Kidney capillary endothelial cell (primary cell): ENCODE results near the gene PTPRT.

ENCODE experiments used
- DNase-seq: peaks from one replicate; pipeline ENCODE4 v3.0.0-alpha.2; 2018; ENCODE audit warnings: low spot score

PTPRT gene

GRCh38 chr20:42714298-42715141 is 475.2 kb downstream of the PTPRT start:
- no peak for DNase-seq

DNA sequence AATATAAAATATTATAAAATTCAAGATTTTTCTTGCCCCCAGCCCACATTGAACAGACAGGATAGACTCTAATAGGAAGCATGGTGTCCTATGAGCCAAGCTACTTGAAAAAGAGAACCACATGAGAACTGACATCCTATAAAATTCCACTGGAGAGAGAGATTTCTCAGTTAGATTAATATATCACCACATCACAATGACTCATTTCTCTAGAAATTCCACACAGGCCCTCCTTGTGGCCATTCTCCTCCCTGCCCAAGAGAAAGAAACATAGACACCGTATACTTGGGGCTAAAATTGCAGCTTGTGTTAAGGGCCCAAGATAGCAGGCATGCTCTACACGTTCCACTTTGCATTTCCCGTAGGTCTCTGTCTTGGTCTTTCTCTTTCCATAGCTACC is 481.4 kb downstream of the PTPRT start:
- no peak for DNase-seq

DNA sequence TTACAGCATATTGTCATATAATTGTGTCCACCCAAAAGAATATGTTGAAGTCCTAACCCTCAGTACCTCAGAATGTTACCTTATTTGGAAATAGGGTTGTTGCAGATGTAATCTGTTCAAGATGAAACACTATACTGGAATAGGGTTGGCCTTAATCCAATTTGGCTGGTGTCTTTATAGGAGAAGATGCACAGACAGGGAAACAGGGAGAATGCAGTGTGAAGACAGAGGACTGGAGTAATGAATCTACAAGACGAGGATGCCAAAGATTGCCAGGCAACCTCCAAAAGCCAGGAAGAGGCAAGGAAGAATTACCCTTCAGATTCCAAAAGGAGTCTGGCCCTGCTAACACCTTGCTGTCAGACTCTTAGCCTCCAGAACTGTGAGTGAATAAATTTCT is 482.9 kb downstream of the PTPRT start:
- DNase-seq: no peak

- DNase-seq: no peak
These were observed 484.2 kb downstream of the PTPRT start for GRCh38 chr20:42705550-42705949.

DNA sequence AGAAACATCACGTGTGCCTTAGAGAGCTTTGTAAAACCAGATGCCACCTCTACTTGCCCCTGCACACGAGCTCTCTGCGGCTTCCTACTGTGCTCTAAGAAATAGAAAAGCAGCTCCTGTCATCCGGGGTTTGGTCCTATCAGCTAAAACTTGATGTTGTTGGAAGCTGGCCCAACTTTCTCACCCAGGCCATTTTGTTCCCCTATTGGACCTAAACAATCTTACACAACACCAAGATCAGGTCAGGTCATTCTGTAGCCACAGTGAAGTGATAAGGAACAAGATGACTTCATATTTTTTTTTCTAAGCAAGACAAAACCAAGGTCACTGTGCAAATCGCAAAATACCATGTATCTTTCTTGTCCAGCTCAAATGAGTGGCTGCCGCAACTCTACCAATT is 486.0 kb downstream of the PTPRT start:
- no peak for DNase-seq

GRCh38 chr20:42701948-42702347 is 487.8 kb downstream of the PTPRT start:
- no peak for DNase-seq

- DNase-seq: no peak
These were observed 489.3 kb downstream of the PTPRT start for GRCh38 chr20:42700372-42700771.

GRCh38 chr20:42697962-42698361 is 491.7 kb downstream of the PTPRT start:
- DNase-seq: no peak

DNA sequence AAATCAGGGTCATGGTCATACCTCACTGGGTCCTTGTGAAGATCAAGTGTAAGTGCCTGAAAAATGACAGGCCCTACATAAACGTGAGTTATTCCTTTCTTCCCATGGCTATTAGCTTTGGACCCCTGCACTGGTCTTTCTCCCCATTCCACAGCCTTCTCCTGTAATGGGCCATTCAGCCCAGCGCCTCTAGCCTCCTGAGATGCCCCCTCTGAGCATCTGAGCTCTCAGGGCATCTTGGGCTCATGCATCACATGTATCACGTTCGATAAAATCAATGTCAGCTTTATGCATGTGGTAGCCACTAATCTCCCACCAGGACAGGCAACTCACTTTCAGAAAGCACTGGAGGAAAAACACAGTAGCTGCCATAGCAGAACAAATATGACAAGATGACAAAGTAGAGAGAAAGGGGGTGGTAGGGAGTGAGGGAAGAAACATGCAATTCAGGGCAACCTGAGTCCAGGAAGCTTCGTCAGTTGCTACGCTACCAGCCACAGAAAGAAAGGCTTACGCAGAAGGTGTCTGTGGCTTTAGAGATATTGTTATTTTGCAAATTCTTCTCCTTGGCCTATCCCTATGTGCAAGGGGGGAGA is 498.8 kb downstream of the PTPRT start:
- DNase-seq: no peak

GRCh38 chr20:42688576-42688975 is 501.1 kb downstream of the PTPRT start:
- DNase-seq: no peak

DNA sequence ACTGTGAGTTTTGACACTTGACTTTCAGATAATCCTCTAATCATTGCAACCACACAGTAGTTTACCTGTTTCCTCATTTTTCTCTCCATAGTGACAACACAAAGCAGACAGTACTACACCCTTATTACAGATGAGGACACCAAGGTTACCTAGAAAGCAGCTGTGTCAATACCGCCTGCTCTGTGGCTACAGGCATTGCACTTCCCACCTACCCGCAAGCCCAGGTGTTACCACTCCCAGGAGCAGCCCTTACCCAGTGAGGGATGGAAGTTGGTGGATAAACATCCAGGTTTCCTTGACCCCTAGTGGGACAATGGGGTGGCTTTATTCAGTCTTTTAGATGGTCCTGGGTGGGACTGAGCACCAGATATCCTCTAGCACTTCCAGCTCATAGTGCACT is 503.6 kb downstream of the PTPRT start:
- no peak for DNase-seq

DNA sequence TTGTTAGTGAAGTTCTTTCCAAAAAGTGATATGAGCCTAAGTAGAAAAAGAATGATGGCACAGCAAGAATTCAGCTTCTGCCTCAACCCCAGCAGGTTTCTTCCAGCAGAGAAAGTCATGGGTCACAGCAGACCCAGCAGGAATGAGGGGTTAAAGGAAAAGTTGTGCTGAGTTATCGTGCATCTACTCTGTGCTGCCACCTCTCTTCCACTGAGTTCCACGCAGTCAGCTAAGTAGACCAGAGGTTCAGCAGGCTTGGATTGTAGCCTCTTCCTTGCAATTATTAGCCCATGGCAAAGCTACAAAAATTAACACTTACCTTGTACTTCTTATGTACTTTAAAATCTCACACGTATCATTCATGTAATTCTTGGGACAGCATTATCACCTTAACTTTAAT is 510.8 kb downstream of the PTPRT start:
- no peak for DNase-seq

- DNase-seq: no peak
These were observed 533.6 kb downstream of the PTPRT start for GRCh38 chr20:42656130-42656529.

- DNase-seq: no peak
These were observed 537.4 kb downstream of the PTPRT start for GRCh38 chr20:42652266-42652665.

GRCh38 chr20:42650191-42650746 is 539.4 kb downstream of the PTPRT start:
- DNase-seq: no peak

- no peak for DNase-seq
These were observed 540.0 kb downstream of the PTPRT start for GRCh38 chr20:42649748-42650147.

- DNase-seq: no peak
These were observed 543.5 kb downstream of the PTPRT start for GRCh38 chr20:42646250-42646649.

DNA sequence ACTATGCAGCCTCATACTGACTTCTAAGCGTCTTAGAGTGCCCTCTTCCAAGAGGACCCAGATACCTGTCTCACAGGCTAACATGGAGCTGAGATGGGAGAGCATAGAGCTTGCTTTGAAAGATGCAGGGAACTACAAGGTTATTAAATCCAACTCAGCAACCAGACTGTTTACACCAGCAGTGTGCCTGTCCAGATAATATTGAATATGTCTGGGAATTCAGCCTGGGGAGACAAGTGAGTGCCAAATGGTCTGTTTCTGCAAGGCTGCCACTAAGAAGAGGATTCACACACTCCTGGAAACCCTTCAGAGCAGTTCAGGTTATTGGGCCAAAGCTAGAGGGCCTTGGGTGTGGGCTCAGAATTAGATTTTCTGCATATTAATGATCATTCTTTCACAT is 547.8 kb downstream of the PTPRT start:
- DNase-seq: no peak

GRCh38 chr20:42639140-42639539 is 550.6 kb downstream of the PTPRT start:
- DNase-seq: no peak

- DNase-seq: no peak
These were observed 553.9 kb downstream of the PTPRT start for GRCh38 chr20:42635699-42636411.

DNA sequence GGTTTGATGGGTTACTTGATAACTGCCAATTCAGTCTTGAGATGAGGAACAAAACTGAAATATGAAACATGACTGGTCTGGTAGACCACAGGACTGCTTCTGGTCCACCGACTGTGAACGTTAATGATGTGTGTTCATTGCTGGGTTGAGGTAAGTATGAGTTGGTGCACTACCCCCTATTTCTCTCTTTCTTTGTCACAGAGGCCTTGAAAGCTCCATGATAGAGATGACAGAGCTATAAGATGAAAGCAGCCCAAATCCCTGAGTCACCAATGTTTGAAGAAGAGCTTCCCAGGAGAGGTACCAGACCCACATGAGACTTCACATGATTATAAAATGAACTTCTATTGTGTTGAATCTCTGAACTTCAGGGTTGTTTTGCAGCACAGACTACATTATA is 555.5 kb downstream of the PTPRT start:
- DNase-seq: no peak

DNA sequence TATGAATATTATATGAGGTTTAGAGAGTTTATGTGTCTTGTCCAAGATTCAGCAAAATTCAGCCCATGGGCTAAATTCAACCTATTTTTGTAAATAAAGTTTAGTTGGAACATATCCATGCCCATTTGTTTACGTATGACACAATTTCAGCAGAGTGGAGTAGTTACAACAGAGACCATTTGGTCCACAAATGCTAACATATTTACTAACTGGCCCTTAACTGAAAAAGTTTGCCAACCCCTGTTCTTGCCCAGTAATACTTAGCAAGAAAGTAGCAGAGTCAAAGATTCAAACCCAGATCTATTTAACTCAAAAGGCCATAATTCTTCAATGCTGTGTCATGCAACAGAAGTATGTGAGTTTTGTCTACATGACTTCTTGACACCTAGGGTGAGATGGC is 561.0 kb downstream of the PTPRT start:
- DNase-seq: no peak

DNA sequence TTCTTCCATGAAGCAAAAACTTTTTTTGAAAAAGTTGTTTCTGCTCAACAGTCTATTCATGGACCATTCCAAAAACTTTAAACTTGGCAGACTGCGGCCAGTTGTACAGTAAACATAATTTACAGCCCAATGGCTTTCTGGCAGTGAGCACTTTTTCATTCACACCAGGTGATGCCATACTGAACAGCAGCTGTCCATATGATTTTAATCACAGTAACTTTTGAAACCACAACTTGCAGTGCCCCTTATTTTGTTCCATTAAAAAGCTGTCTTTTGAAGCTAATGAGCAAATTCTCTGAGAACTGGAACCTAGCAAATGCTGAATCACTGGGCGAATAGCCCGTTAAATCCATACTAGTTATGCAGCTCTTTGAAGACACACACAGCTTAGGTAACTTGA is 576.6 kb downstream of the PTPRT start:
- no peak for DNase-seq
